HepG2 (cell line): ENCODE results near the gene OSER1. TPM values are rescaled to one million over a fixed set of nuclear protein-coding genes. Genes with fewer than 3 reads are reported as not detected.

Source experiments
- HDAC6 ChIP-seq: fragments of 200-600 bp; sonication (generic); IDR thresholded peaks from 2 replicates; pipeline ENCODE4 v1.7.0; 2017; ENCODE audit warnings: mild to moderate bottlenecking, antibody characterized with exemption, low read length, low read depth
- HIVEP1 ChIP-seq: sonication (generic); formaldehyde crosslinking; IDR thresholded peaks from 2 replicates; pipeline ENCODE4 v1.4.0; 2020; ENCODE audit warnings: mild to moderate bottlenecking, missing genetic modification reagents
- KMT2B ChIP-seq: IDR thresholded peaks from 2 replicates; pipeline ENCODE4 v1.6.1; 2016; ENCODE audit warnings: missing genetic modification reagents, missing compliant biosample characterization
- NKX3-1 ChIP-seq: sonication (generic); formaldehyde crosslinking; IDR thresholded peaks from 2 replicates; pipeline ENCODE4 v1.5.0; 2020; ENCODE audit warnings: missing genetic modification reagents
- RARG ChIP-seq: sonication (generic); formaldehyde crosslinking; IDR thresholded peaks from 2 replicates; pipeline ENCODE4 v1.4.0; 2020; ENCODE audit warnings: low read depth, mild to moderate bottlenecking, missing genetic modification reagents
- RBM22 ChIP-seq: fragments of 200-400 bp; formaldehyde crosslinking; optimal IDR thresholded peaks from 2 replicates; pipeline ENCODE3; 2017; ENCODE audit warnings: mild to moderate bottlenecking, low read length, moderate library complexity
- SRF ChIP-seq: IDR thresholded peaks from 2 replicates; pipeline ENCODE4 v1.6.1; 2011; ENCODE audit warnings: mild to moderate bottlenecking, low read depth, low read length, moderate library complexity
- ZKSCAN1 ChIP-seq: fragments of 150-350 bp; IDR thresholded peaks from 2 replicates; pipeline ENCODE4 v1.6.1; 2014; ENCODE audit warnings: low read length
- ZNF251 ChIP-seq: sonication (generic); formaldehyde crosslinking; IDR thresholded peaks from 2 replicates; pipeline ENCODE4 v1.9.0; 2021; ENCODE audit warnings: mild to moderate bottlenecking, missing genetic modification reagents
- ZNF354B ChIP-seq: sonication (generic); formaldehyde crosslinking; IDR thresholded peaks from 2 replicates; pipeline ENCODE4 v1.8.0; 2022; ENCODE audit warnings: mild to moderate bottlenecking, missing genetic modification reagents
- ZNF616 ChIP-seq: sonication (generic); formaldehyde crosslinking; IDR thresholded peaks from 2 replicates; pipeline ENCODE4 v1.5.0; 2020; ENCODE audit warnings: low read depth, mild to moderate bottlenecking, missing genetic modification reagents
- ZNF761 ChIP-seq: sonication (generic); formaldehyde crosslinking; conservative IDR thresholded peaks from 2 replicates; pipeline ENCODE4 v1.4.0; 2020; ENCODE audit warnings: mild to moderate bottlenecking, missing genetic modification reagents
- ZSCAN9 ChIP-seq: IDR thresholded peaks from 2 replicates; pipeline ENCODE4 v1.6.1; 2016; ENCODE audit warnings: borderline replicate concordance
- polyA plus RNA-seq, 8 experiments: library from polyadenylated mRNA; depleted of rRNA in 3 of 8; stranded (reverse) in 7 of 8; unstranded in 1 of 8; fragments of >200 nt; fragmentation: Illumina TruSeq in 4 of 8; extraction: Trizol in 4 of 8; gene quantifications; 2 replicates each; pipeline versions ENCODE4 v1.2.1 to v1.2.3, GENCODE V29; 2011 to 2016; ENCODE audit warnings: low read depth in 4 of 8, missing spikeins in 1 of 8, mixed read lengths in 1 of 8; ENCODE audit not compliant: insufficient read depth in 1 of 8
- total RNA-seq, 5 experiments: library from RNA; depleted of rRNA; stranded (reverse); fragments of >200 nt; fragmentation: Illumina TruSeq; extraction: Trizol; gene quantifications; 2 replicates each; pipeline ENCODE4 v1.2.3, GENCODE V29; 2016; ENCODE audit warnings: low read depth in 1 of 5
- TF ChIP-seq, protein P1 (sequence below): sonication (generic); formaldehyde crosslinking; IDR thresholded peaks from 2 replicates; pipeline ENCODE4 v1.5.1; 2020; ENCODE audit warnings: missing genetic modification reagents, mild to moderate bottlenecking, borderline replicate concordance
- TF ChIP-seq, protein P2 (sequence below): IDR thresholded peaks from 2 replicates; pipeline ENCODE4 v1.6.1; 2016; ENCODE audit warnings: missing genetic modification reagents, missing compliant biosample characterization
- TF ChIP-seq, protein P3 (sequence below): sonication (generic); formaldehyde crosslinking; IDR thresholded peaks from 2 replicates; pipeline ENCODE4 v1.4.0; 2020; ENCODE audit warnings: mild to moderate bottlenecking, low read depth, missing genetic modification reagents
- TF ChIP-seq, protein P4 (sequence below): sonication (generic); formaldehyde crosslinking; IDR thresholded peaks from 2 replicates; pipeline ENCODE4 v1.4.0; 2020; ENCODE audit warnings: missing genetic modification reagents
- TF ChIP-seq, protein P5 (sequence below): sonication (generic); formaldehyde crosslinking; IDR thresholded peaks from 2 replicates; pipeline ENCODE4 v1.8.1; 2022; ENCODE audit warnings: low read depth, mild to moderate bottlenecking, missing genetic modification reagents
- TF ChIP-seq, protein P6 (sequence below): sonication (generic); formaldehyde crosslinking; IDR thresholded peaks from 2 replicates; pipeline ENCODE4 v1.8.1; 2023; ENCODE audit warnings: missing genetic modification reagents, inconsistent platforms, borderline replicate concordance

OSER1 gene
- total and polyA plus RNA-seq, 2 of the 13 experiments (the other 11 are each of a cell fraction or from before 2014, with no cell fraction given) = 71.2 to 71.5 TPM

DNA sequence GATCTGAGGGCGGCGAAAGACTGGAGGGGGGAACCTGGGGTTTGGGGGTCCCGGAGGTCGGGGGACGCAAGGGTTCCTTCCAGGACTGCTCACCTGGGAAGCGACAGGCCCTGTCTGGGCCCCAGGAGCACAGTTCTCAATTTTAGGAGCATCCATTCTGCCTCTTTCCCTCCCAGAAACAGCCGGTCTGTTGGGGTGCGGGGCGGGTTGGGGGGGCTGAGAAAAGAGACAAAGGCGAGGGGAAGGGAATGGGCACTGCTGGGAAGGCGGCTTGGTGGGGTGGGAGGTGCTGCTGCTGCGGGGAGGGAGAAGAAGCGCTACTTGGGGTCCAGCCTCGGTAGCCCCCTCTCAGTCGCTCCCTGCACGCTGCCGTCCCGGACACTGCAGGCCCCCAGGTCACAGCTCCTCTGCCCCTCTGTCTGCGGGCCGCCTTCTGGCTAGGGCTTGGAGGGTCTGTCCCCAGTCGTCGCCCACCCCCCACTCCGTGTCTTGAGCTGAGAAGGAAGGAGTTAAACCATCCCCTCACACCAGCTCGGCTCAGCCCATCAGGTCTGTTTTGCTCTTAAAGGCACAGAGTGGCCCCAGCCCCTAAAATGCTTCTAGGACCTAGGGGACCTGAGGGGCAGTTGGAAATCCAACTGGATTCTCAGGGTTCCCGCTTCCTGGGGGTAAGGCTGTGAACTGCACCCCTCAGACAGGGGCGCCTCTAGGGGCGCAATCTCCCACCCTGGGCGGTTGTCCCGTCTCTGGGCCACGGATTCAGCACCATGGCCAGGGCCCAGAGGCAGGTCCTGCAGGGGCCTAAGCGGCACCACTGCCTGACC is 37.2 kb upstream of the OSER1 start (continued):
- no peak for TF ChIP-seq ZNF354B
- peak; percentile 100 for TF ChIP-seq NKX3-1
- peak; percentile 85; the same call in 1 of the 2 replicates for TF ChIP-seq RARG
- TF ChIP-seq ZNF616 = peak; percentile 95; the same call in 1 of the 2 replicates
- TF ChIP-seq, protein P1, sequence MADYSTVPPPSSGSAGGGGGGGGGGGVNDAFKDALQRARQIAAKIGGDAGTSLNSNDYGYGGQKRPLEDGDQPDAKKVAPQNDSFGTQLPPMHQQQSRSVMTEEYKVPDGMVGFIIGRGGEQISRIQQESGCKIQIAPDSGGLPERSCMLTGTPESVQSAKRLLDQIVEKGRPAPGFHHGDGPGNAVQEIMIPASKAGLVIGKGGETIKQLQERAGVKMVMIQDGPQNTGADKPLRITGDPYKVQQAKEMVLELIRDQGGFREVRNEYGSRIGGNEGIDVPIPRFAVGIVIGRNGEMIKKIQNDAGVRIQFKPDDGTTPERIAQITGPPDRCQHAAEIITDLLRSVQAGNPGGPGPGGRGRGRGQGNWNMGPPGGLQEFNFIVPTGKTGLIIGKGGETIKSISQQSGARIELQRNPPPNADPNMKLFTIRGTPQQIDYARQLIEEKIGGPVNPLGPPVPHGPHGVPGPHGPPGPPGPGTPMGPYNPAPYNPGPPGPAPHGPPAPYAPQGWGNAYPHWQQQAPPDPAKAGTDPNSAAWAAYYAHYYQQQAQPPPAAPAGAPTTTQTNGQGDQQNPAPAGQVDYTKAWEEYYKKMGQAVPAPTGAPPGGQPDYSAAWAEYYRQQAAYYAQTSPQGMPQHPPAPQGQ (CRISPR knock-in tag) = no peak
- TF ChIP-seq, protein P2, sequence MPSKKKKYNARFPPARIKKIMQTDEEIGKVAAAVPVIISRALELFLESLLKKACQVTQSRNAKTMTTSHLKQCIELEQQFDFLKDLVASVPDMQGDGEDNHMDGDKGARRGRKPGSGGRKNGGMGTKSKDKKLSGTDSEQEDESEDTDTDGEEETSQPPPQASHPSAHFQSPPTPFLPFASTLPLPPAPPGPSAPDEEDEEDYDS (CRISPR knock-in tag) = peak; percentile 71; the same call in 1 of the 2 replicates
- TF ChIP-seq, protein P3, sequence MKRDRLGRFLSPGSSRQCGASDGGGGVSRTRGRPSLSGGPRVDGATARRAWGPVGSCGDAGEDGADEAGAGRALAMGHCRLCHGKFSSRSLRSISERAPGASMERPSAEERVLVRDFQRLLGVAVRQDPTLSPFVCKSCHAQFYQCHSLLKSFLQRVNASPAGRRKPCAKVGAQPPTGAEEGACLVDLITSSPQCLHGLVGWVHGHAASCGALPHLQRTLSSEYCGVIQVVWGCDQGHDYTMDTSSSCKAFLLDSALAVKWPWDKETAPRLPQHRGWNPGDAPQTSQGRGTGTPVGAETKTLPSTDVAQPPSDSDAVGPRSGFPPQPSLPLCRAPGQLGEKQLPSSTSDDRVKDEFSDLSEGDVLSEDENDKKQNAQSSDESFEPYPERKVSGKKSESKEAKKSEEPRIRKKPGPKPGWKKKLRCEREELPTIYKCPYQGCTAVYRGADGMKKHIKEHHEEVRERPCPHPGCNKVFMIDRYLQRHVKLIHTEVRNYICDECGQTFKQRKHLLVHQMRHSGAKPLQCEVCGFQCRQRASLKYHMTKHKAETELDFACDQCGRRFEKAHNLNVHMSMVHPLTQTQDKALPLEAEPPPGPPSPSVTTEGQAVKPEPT (CRISPR knock-in tag) = peak; percentile 96; the same call in 1 of the 2 replicates
- 0 out of 2 replicates have a peak, but pooled peaks have one; percentile 34 for TF ChIP-seq ZKSCAN1
- TF ChIP-seq, protein P4, sequence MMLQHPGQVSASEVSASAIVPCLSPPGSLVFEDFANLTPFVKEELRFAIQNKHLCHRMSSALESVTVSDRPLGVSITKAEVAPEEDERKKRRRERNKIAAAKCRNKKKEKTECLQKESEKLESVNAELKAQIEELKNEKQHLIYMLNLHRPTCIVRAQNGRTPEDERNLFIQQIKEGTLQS (CRISPR knock-in tag) = peak; percentile 87
- peak; percentile 97 for TF ChIP-seq ZNF761
- peak; percentile 100 for TF ChIP-seq ZSCAN9 (CRISPR knock-in tag)
- no peak for TF ChIP-seq HDAC6
- TF ChIP-seq SRF = no peak
- TF ChIP-seq, protein P5, sequence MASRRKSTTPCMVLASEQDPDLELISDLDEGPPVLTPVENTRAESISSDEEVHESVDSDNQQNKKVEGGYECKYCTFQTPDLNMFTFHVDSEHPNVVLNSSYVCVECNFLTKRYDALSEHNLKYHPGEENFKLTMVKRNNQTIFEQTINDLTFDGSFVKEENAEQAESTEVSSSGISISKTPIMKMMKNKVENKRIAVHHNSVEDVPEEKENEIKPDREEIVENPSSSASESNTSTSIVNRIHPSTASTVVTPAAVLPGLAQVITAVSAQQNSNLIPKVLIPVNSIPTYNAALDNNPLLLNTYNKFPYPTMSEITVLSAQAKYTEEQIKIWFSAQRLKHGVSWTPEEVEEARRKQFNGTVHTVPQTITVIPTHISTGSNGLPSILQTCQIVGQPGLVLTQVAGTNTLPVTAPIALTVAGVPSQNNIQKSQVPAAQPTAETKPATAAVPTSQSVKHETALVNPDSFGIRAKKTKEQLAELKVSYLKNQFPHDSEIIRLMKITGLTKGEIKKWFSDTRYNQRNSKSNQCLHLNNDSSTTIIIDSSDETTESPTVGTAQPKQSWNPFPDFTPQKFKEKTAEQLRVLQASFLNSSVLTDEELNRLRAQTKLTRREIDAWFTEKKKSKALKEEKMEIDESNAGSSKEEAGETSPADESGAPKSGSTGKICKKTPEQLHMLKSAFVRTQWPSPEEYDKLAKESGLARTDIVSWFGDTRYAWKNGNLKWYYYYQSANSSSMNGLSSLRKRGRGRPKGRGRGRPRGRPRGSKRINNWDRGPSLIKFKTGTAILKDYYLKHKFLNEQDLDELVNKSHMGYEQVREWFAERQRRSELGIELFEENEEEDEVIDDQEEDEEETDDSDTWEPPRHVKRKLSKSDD (CRISPR knock-in tag) = peak; percentile 93
- TF ChIP-seq, protein P6, sequence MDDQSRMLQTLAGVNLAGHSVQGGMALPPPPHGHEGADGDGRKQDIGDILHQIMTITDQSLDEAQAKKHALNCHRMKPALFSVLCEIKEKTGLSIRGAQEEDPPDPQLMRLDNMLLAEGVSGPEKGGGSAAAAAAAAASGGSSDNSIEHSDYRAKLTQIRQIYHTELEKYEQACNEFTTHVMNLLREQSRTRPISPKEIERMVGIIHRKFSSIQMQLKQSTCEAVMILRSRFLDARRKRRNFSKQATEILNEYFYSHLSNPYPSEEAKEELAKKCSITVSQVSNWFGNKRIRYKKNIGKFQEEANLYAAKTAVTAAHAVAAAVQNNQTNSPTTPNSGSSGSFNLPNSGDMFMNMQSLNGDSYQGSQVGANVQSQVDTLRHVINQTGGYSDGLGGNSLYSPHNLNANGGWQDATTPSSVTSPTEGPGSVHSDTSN (CRISPR knock-in tag) = peak; percentile 98
- peak; percentile 85 for TF ChIP-seq HIVEP1
- TF ChIP-seq KMT2B (CRISPR knock-in tag) = peak; percentile 92
- 0 out of 2 replicates have a peak, but pooled peaks have one; percentile 77 for TF ChIP-seq ZNF251 (CRISPR knock-in tag)
- no peak for TF ChIP-seq RBM22
